Mesendoderm (in vitro differentiated cells): ENCODE measurements around the gene MBD4.

Source experiments
- DNase-seq: peaks from one replicate; pipeline ENCODE4 v3.0.0; 2013
- H2AK5ac ChIP-seq: 2 replicates; pipeline ENCODE4 v1.6.1; 2013; ENCODE audit warnings: low read length, inconsistent platforms
- H2BK120ac ChIP-seq: 2 replicates; pipeline ENCODE4 v1.6.1; 2013; ENCODE audit warnings: low read depth, mild to moderate bottlenecking, low read length, moderate library complexity, mixed read lengths
- H2BK15ac ChIP-seq: replicated peaks from 2 replicates; pipeline ENCODE4 v1.6.1; 2013; ENCODE audit warnings: low read depth, mild to moderate bottlenecking, moderate library complexity
- H2BK5ac ChIP-seq: 2 replicates; pipeline ENCODE4 v1.6.1; 2013; ENCODE audit warnings: low read length, inconsistent platforms
- H3K18ac ChIP-seq: 2 replicates; pipeline ENCODE4 v1.6.1; 2013; ENCODE audit warnings: mild to moderate bottlenecking, low read length, mixed read lengths
- H3K23ac ChIP-seq: one replicate; pipeline ENCODE4 v1.6.1; 2013; ENCODE audit warnings: low read length
- H3K27ac ChIP-seq: 2 replicates; pipeline ENCODE4 v1.5.1; 2013; ENCODE audit warnings: low read depth, mild to moderate bottlenecking, inconsistent platforms, low read length, moderate library complexity
- H3K27me3 ChIP-seq: 2 replicates; pipeline ENCODE4 v1.6.1; 2013; ENCODE audit warnings: low read length, control low read depth, mild to moderate bottlenecking, inconsistent platforms; ENCODE audit not compliant: insufficient read depth, poor library complexity
- H3K36me3 ChIP-seq: 2 replicates; pipeline ENCODE4 v1.6.1; 2013; ENCODE audit warnings: low read length, inconsistent platforms; ENCODE audit not compliant: control insufficient read depth, insufficient read depth
- H3K4ac ChIP-seq: one replicate; pipeline ENCODE4 v1.6.1; 2013; ENCODE audit warnings: low read depth, mild to moderate bottlenecking, low read length, moderate library complexity
- H3K4me1 ChIP-seq: 2 replicates; pipeline ENCODE4 v1.6.1; 2013; ENCODE audit warnings: low read depth, low read length, inconsistent platforms; ENCODE audit not compliant: control insufficient read depth
- H3K4me2 ChIP-seq: 2 replicates; pipeline ENCODE4 v1.6.1; 2013; ENCODE audit warnings: low read length
- H3K4me3 ChIP-seq: 2 replicates; pipeline ENCODE4 v1.5.1; 2013; ENCODE audit warnings: mild to moderate bottlenecking, low read length
- H3K56ac ChIP-seq: one replicate; pipeline ENCODE4 v1.6.1; 2013; ENCODE audit warnings: low read length
- H3K79me1 ChIP-seq: 2 replicates; pipeline ENCODE4 v1.6.1; 2013; ENCODE audit warnings: low read length, inconsistent platforms
- H3K79me2 ChIP-seq: 2 replicates; pipeline ENCODE4 v1.6.1; 2013; ENCODE audit warnings: mild to moderate bottlenecking, low read length; ENCODE audit not compliant: control insufficient read depth, insufficient read depth
- H3K9ac ChIP-seq: 2 replicates; pipeline ENCODE4 v1.6.1; 2013; ENCODE audit warnings: low read length, inconsistent platforms
- H4K5ac ChIP-seq: one replicate; pipeline ENCODE4 v1.6.1; 2013; ENCODE audit warnings: low read length
- H4K8ac ChIP-seq: one replicate; pipeline ENCODE4 v1.6.1; 2013; ENCODE audit warnings: low read depth, mild to moderate bottlenecking, control low read depth, low read length, moderate library complexity
- WGBS: extraction: QIAGEN DNeasy Blood & Tissue Kit; methylation state at CpG from one replicate; pipeline ENCODE4 v1.1.7; 2013; ENCODE audit warnings: low lambda C conversion rate, missing lambda C conversion rate; ENCODE audit not compliant: insufficient coverage; ENCODE audit errors: extremely low coverage; 5-methylcytosine and 5-hydroxymethylcytosine counted together

Gene MBD4

DNA sequence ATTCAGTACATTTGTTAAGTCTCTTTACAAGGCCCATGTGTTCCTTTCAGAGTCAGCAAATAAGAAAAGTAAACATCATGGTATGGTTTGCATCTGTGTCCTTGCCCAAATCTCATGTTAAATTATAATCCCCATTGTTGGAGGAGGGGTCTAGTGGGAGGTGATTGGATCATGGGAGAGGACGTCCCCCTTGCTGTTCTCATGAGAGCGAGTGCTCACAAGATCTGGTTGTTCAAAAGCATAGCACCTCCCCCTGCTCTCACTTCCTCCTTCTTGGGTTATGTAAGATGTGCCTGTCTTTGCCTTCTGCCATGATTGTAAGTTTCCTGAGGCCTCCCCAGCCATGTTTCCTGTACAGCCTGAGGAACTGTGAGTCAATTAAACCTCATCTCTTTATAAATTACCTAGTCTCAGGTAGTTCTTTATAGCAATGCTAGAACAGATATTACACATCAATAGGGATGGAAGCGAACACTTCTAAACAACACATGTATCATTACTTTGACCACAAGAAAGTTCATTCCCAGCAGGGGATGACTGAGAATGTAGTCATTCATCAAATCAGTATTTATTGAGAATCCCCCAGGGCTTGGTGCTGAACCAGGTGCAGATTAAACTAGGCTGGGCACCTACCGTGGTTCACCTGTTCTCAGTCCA lies 15.4 kb downstream of the MBD4 start:
- Histone ChIP-seq H3K27ac (no peak overlapping the region), H2BK15ac (no peak overlapping the region), H3K23ac (no peak overlapping the region), H2BK5ac (no peak overlapping the region), H2BK120ac (no peak overlapping the region), H2AK5ac (no peak overlapping the region), H3K4me2 (no peak overlapping the region), H3K79me2 (no peaks in the 10 kb centered on the region), H4K8ac (no peak overlapping the region), H3K79me1 (no peaks in the 10 kb centered on the region), H4K5ac (no peak overlapping the region), H3K36me3 (no peaks in the 10 kb centered on the region), H3K4me1 (peaks cover 2% of the 10 kb centered on the region), H3K4me3 (no peak overlapping the region), H3K9ac (no peak overlapping the region), H3K56ac (no peak overlapping the region), H3K4ac (no peak overlapping the region), H3K18ac (no peak overlapping the region), H3K27me3 (peaks cover 1% of the 10 kb centered on the region)
- DNase-seq = peak; percentile 59
- no CpG with 5 or more reads among the region's 4 CpGs for WGBS

DNA sequence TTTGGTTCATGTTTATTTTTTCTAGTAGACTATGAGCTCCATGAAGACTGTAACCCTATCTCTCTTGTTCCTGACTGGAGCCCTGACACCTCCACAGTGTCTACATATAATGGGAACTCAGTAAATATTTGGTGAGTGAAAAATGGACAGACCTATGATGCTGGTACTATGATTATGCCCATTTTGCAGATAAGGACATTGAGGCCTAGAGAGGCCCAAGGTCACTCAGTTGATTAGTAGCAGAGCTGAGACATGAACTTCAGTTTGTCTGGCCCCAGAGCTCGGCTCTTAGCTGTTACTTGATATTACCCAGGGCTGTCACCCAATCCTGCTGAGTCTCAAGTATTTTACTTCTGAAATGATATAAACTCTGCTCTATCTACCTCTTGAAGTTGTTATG lies 16.9 kb downstream of the MBD4 start:
- Histone ChIP-seq H3K79me1 (no peaks in the 10 kb centered on the region), H3K4me3 (no peak overlapping the region), H3K23ac (no peak overlapping the region), H3K36me3 (no peaks in the 10 kb centered on the region), H3K4me2 (no peak overlapping the region), H2BK5ac (no peak overlapping the region), H3K18ac (no peak overlapping the region), H3K27me3 (peaks cover 1% of the 10 kb centered on the region), H3K4ac (no peak overlapping the region), H2BK120ac (no peak overlapping the region), H3K27ac (no peak overlapping the region), H3K79me2 (no peaks in the 10 kb centered on the region), H3K56ac (no peak overlapping the region), H2AK5ac (no peak overlapping the region), H4K8ac (no peak overlapping the region), H4K5ac (no peak overlapping the region), H3K9ac (no peak overlapping the region), H3K4me1 (peaks cover 2% of the 10 kb centered on the region), H2BK15ac (no peak overlapping the region)
- whole genome bisulfite sequencing = no CpG with 5 or more reads among the region's 1 CpG
- no peak for DNase-seq

DNA sequence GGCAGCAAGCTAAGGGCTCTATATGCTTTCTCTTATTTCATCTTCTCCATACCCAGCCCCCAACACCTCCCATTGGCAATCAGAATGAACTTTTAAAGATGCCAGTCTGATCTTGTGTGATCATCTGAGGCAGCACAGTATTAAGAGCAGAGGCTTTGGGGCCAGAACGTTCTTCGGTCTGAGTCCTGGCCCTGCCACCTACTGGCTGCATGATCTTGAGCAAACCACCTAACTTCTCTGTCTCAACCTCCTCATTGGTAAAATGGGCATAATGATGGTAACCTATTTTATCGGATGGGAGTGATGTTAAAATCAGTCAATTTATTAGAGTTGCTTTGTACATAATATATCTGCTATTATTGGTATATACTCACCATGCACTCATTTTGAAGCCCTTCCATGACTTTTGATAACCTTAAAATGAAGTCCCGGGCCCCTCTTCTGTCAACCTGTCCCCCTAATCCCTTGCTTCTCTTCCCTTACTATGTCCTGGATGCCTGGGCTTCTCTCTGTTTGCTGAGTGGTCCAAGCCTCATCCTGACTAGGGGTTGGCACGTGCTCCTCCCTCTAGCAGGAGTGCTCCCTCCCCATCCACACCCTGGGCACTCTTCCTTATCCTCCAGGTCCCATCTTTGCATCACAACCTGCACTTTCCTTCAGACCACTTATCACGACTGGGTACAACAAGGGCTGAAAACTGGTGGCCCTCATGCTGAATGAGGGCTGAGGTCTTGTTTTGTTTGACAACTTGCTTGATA lies 17.6 kb downstream of the MBD4 start:
- WGBS = no CpG with 5 or more reads among the region's 6 CpGs
- no peak overlapping the region for H2BK15ac ChIP-seq
- peak; percentile 40 for DNase-seq
- no peak overlapping the region for H3K4me2 ChIP-seq
- H3K79me2 ChIP-seq = no peaks in the 10 kb centered on the region
- H3K27ac ChIP-seq = no peak overlapping the region
- H2BK5ac ChIP-seq = no peak overlapping the region
- H3K27me3 ChIP-seq = peaks cover under 1% of the 10 kb centered on the region
- no peak overlapping the region for H3K4me3 ChIP-seq
- peaks cover 2% of the 10 kb centered on the region for H3K4me1 ChIP-seq
- no peak overlapping the region for H2BK120ac ChIP-seq
- H4K5ac ChIP-seq = no peak overlapping the region
- H3K4ac ChIP-seq = no peak overlapping the region
- H3K36me3 ChIP-seq = no peaks in the 10 kb centered on the region
- H3K23ac ChIP-seq = no peak overlapping the region
- H3K9ac ChIP-seq = no peak overlapping the region
- no peak overlapping the region for H3K18ac ChIP-seq
- no peak overlapping the region for H2AK5ac ChIP-seq
- H4K8ac ChIP-seq = no peak overlapping the region
- no peaks in the 10 kb centered on the region for H3K79me1 ChIP-seq
- no peak overlapping the region for H3K56ac ChIP-seq

DNA sequence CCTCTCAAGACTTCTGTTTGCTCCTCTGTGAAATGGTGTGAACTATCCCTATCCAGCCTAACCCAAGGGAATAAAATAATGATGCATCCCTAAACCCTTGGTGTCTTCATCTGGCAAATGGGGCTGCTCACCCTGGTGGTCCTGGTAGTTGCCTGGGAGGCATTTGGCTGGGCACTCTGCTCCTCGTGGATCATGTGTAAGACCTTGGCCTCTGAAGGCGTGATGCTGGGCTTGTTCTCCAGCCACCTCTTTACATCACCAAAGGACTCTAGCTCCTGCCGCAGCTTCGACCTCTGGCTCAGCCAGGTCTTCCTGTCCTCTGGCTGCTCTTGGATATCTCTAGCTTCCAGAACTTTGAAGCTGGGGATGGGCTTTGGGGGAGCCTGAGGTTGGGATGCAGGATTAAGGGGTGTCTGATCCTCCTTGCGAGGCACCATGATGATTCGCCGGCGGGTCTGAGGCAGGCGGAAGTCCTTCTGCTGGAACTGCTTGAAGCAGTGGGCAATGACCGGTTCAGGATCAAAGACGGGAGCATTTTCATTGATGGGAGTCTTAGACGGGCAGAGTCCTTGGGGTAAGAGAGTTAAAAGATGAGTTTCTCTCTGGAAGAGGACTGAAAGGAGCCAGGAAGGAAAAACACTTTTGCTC lies 18.4 kb downstream of the MBD4 start:
- no CpG with 5 or more reads among the region's 12 CpGs for WGBS
- Histone ChIP-seq H2AK5ac (no peak overlapping the region), H3K56ac (no peak overlapping the region), H2BK5ac (no peak overlapping the region), H3K79me2 (no peaks in the 10 kb centered on the region), H3K4me2 (no peak overlapping the region), H2BK15ac (no peak overlapping the region), H2BK120ac (no peak overlapping the region), H3K4me1 (peaks cover 2% of the 10 kb centered on the region), H3K18ac (no peak overlapping the region), H4K8ac (no peak overlapping the region), H3K4me3 (no peak overlapping the region), H3K36me3 (no peaks in the 10 kb centered on the region), H3K27me3 (no peaks in the 10 kb centered on the region), H3K9ac (no peak overlapping the region), H3K27ac (no peak overlapping the region), H3K23ac (no peak overlapping the region), H3K4ac (no peak overlapping the region), H4K5ac (no peak overlapping the region), H3K79me1 (no peaks in the 10 kb centered on the region)
- DNase-seq = no peak

DNA sequence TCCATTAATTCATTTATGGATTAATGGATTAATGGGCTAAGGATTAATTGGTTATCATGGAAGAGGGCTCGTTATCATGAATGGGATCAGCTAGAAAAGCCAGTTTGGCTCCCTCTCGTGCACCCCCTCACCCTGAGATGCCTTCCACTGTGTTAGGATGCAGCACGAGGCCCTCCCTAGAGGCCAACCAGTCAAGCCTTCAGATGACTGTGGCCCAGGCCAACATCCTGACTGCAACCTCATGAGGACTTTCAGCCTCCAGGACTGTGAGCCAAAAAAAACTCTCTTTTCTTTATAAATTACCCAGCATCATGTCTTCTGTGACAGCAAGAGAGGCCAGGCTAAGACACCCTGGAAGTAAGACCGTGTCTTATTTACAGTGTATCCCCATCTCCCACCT lies 20.3 kb downstream of the MBD4 start:
- no peak overlapping the region for H3K23ac ChIP-seq
- H3K4ac ChIP-seq = no peak overlapping the region
- H3K4me3 ChIP-seq = no peak overlapping the region
- no peak for DNase-seq
- H3K79me2 ChIP-seq = no peaks in the 10 kb centered on the region
- H3K56ac ChIP-seq = no peak overlapping the region
- no peak overlapping the region for H2BK120ac ChIP-seq
- H3K27ac ChIP-seq = no peak overlapping the region
- no peaks in the 10 kb centered on the region for H3K4me1 ChIP-seq
- no peaks in the 10 kb centered on the region for H3K36me3 ChIP-seq
- H2BK5ac ChIP-seq = no peak overlapping the region
- no CpG with 5 or more reads among the region's 4 CpGs for WGBS
- no peak overlapping the region for H2BK15ac ChIP-seq
- no peak overlapping the region for H4K8ac ChIP-seq
- H3K4me2 ChIP-seq = no peak overlapping the region
- H3K27me3 ChIP-seq = no peaks in the 10 kb centered on the region
- H4K5ac ChIP-seq = no peak overlapping the region
- H3K79me1 ChIP-seq = no peaks in the 10 kb centered on the region
- H3K9ac ChIP-seq = no peak overlapping the region
- H3K18ac ChIP-seq = no peak overlapping the region
- no peak overlapping the region for H2AK5ac ChIP-seq
